A673 (cell line): ENCODE results near the gene SERINC3. TPM values are rescaled to one million over a fixed set of nuclear protein-coding genes. Genes with fewer than 3 reads are reported as not detected.

Experiments used
- BruUV-seq: library from RNA; stranded (reverse); fragments of 400-500 nt; replicated peaks from 2 replicates; lab custom pipeline; 2021; lab: Mats Ljungman, UMichigan
- CTCF ChIA-PET: fragments of 300-600 bp; sonication (Branson Sonifier 250); formaldehyde crosslinking; loops from one replicate; lab custom pipeline; 2022; ENCODE audit warnings: antibody characterized with exemption; lab: Charles Lee
- POLR2A ChIA-PET: fragments of 300-600 bp; sonication (Branson Sonifier 250); formaldehyde crosslinking; loops from one replicate; lab custom pipeline; 2022; ENCODE audit warnings: antibody characterized with exemption; ENCODE audit not compliant: low non-redundant PET; lab: Charles Lee
- DNase-seq: peaks from one replicate; pipeline ENCODE4 v3.0.0-alpha.2; 2015; ENCODE audit warnings: low spot score
- H3K27ac ChIP-seq: fragments of 200-600 bp; sonication (generic); 2 replicates; pipeline ENCODE4 v1.5.1; 2016; ENCODE audit warnings: mixed run types, low read depth, mild to moderate bottlenecking, mixed read lengths, antibody characterized with exemption, low read length; ENCODE audit not compliant: poor library complexity, severe bottlenecking
- H3K27me3 ChIP-seq: fragments of 200-600 bp; sonication (generic); replicated peaks from 2 replicates; pipeline ENCODE4 v1.6.1; 2017; ENCODE audit warnings: mixed run types, low read depth, mild to moderate bottlenecking, mixed read lengths, antibody characterized with exemption, low read length; ENCODE audit not compliant: insufficient read depth, poor library complexity
- H3K36me3 ChIP-seq: fragments of 200-600 bp; sonication (generic); 2 replicates; pipeline ENCODE4 v1.6.1; 2016; ENCODE audit warnings: mixed run types, mild to moderate bottlenecking, mixed read lengths, antibody characterized with exemption, low read length; ENCODE audit not compliant: insufficient read depth, poor library complexity, severe bottlenecking
- H3K4me1 ChIP-seq: fragments of 200-600 bp; sonication (generic); 2 replicates; pipeline ENCODE4 v1.6.1; 2017; ENCODE audit warnings: mixed run types, mild to moderate bottlenecking, mixed read lengths, antibody characterized with exemption, low read length; ENCODE audit not compliant: insufficient read depth, poor library complexity, severe bottlenecking
- H3K4me3 ChIP-seq: fragments of 200-600 bp; sonication (generic); 2 replicates; pipeline ENCODE4 v1.5.1; 2016; ENCODE audit warnings: low read depth, mixed run types, mild to moderate bottlenecking, mixed read lengths, low read length; ENCODE audit not compliant: poor library complexity, severe bottlenecking
- H3K9me3 ChIP-seq: fragments of 200-600 bp; sonication (generic); 2 replicates; pipeline ENCODE4 v1.6.1; 2016; ENCODE audit warnings: mixed run types, low read depth, mild to moderate bottlenecking, mixed read lengths, antibody characterized with exemption, low read length; ENCODE audit not compliant: poor library complexity, severe bottlenecking
- CTCF ChIP-seq: fragments of 300-800, 200-600 bp; sonication (generic); conservative IDR thresholded peaks from 2 replicates; pipeline ENCODE4 v1.5.1; 2017; ENCODE audit warnings: low read depth, mild to moderate bottlenecking, antibody characterized with exemption, low read length, moderate library complexity, mixed read lengths
- EZH2 ChIP-seq: fragments of 200-600 bp; sonication (generic); IDR thresholded peaks from 2 replicates; pipeline ENCODE4 v1.6.1; 2017; ENCODE audit warnings: borderline replicate concordance, low read depth, mild to moderate bottlenecking, mixed read lengths, antibody characterized with exemption, low read length; ENCODE audit not compliant: poor library complexity, severe bottlenecking
- intact Hi-C: fragments of 100-400 bp; cut with micrococcal nuclease; formaldehyde crosslinking; loops from one replicate; pipeline ENCODE4 v1.10.0; 2022; ENCODE audit not compliant: unreplicated experiment
- total RNA-seq: library from RNA; stranded (reverse); gene quantifications from 2 replicates; pipeline ENCODE4 v1.2.3, GENCODE V29; 2021

Gene SERINC3
- total RNA-seq, 1 experiment from 2014 or later: 50.5 TPM

GRCh38 chr20:44527716-44528199 lies 5.9 kb upstream of the SERINC3 start:
- Histone ChIP-seq H3K27me3 (no peaks in the 10 kb centered on the region), H3K4me1 (peaks cover 5% of the 10 kb centered on the region), H3K9me3 (no peaks in the 10 kb centered on the region), H3K36me3 (no peaks in the 10 kb centered on the region), H3K27ac (no peak overlapping the region), H3K4me3 (no peak overlapping the region)
- TF ChIP-seq EZH2: no peak
- no TSS peak for BruUV-seq
- CTCF ChIA-PET: no interaction called here
- intact Hi-C loops: no loop called here
- DNase-seq: no peak
- POLR2A ChIA-PET: no interaction called here

- no peaks in the 10 kb centered on the region for H3K27me3 ChIP-seq
- no peak overlapping the region for H3K27ac ChIP-seq
- TF ChIP-seq CTCF: no peak
- no peak for TF ChIP-seq EZH2
- H3K4me3 ChIP-seq: no peak overlapping the region
- DNase-seq: peak; percentile 39
- CTCF ChIA-PET: interaction anchor here (0.7 kb wide), 1 partner anchor 222 kb away, joined by 4 read pairs; no protein-coding TSS in a partner anchor
- H3K9me3 ChIP-seq: no peaks in the 10 kb centered on the region
- intact Hi-C loops: no loop called here
- POLR2A ChIA-PET: no interaction called here
- no peaks in the 10 kb centered on the region for H3K36me3 ChIP-seq
- BruUV-seq: no TSS peak
- H3K4me1 ChIP-seq: peaks cover 5% of the 10 kb centered on the region
Measured at GRCh38 chr20:44526129-44526528, 4.3 kb upstream of the SERINC3 start.

GRCh38 chr20:44523746-44524145 lies 1.9 kb upstream of the SERINC3 start:
- CTCF ChIA-PET: no interaction called here
- no peak for TF ChIP-seq CTCF
- Histone ChIP-seq H3K4me3 (no peak overlapping the region), H3K4me1 (peaks cover 11% of the 10 kb centered on the region), H3K9me3 (no peaks in the 10 kb centered on the region), H3K27me3 (no peaks in the 10 kb centered on the region), H3K27ac (no peak overlapping the region), H3K36me3 (no peaks in the 10 kb centered on the region)
- POLR2A ChIA-PET: no interaction called here
- no TSS peak for BruUV-seq
- DNase-seq: no peak
- intact Hi-C loops: loop anchor here (5.0 kb wide), 1 partner anchor 74 kb away; no protein-coding TSS in a partner anchor

- no TSS peak for BruUV-seq
- CTCF ChIA-PET: no interaction called here
- Histone ChIP-seq H3K4me1 (peaks cover 11% of the 10 kb centered on the region), H3K36me3 (no peaks in the 10 kb centered on the region), H3K27me3 (no peaks in the 10 kb centered on the region), H3K27ac (no peak overlapping the region), H3K9me3 (no peaks in the 10 kb centered on the region), H3K4me3 (no peak overlapping the region)
- POLR2A ChIA-PET: no interaction called here
- no peak for TF ChIP-seq CTCF
- no peak for TF ChIP-seq EZH2
- intact Hi-C loops: loop anchor here (5.0 kb wide), 1 partner anchor 74 kb away; no protein-coding TSS in a partner anchor
- no peak for DNase-seq
Measured at GRCh38 chr20:44522841-44523240, 971 bp upstream of the SERINC3 start.
